Tongue (tissue), 2 donors: ENCODE data around the gene COL6A3. TPM values are rescaled to one million over a fixed set of nuclear protein-coding genes. Genes with fewer than 3 reads are reported as not detected.
A peak's percentile ranks its signal among the peaks of the same experiment; 100 is the strongest.

Experiments
- DNase-seq: peaks from one replicate; pipeline ENCODE4 v3.0.0-alpha.2; 2015
- total RNA-seq: library from RNA; depleted of rRNA; stranded (reverse); fragments of >200 nt; gene quantifications from one replicate; pipeline ENCODE4 v1.2.3, GENCODE V29; 2014

COL6A3 gene
- total RNA-seq, 1 donor from 2014 or later = 661 TPM

GRCh38 chr2:237295889-237296480, 118.0 kb downstream of the COL6A3 start:
- no peak for DNase-seq

- DNase-seq = no peak
These were observed 119.5 kb downstream of the COL6A3 start for GRCh38 chr2:237294460-237294859.

- no peak for DNase-seq
These were observed 120.0 kb downstream of the COL6A3 start for GRCh38 chr2:237293978-237294377.

- peak; percentile 99 for DNase-seq
These were observed 122.7 kb downstream of the COL6A3 start for GRCh38 chr2:237291138-237291792.

- DNase-seq = peak; percentile 50
These were observed 123.7 kb downstream of the COL6A3 start for GRCh38 chr2:237290261-237290660.

- DNase-seq = no peak
These were observed 124.8 kb downstream of the COL6A3 start for GRCh38 chr2:237289139-237289538.

- no peak for DNase-seq
These were observed 126.1 kb downstream of the COL6A3 start for GRCh38 chr2:237287872-237288271.

- no peak for DNase-seq
These were observed 130.6 kb downstream of the COL6A3 start for GRCh38 chr2:237283131-237283928.

- no peak for DNase-seq
These were observed 131.3 kb downstream of the COL6A3 start for GRCh38 chr2:237282568-237283128.

- peak; percentile 46 for DNase-seq
These were observed 132.1 kb downstream of the COL6A3 start for GRCh38 chr2:237281836-237282306.

GRCh38 chr2:237280939-237281338, 133.0 kb downstream of the COL6A3 start:
- no peak for DNase-seq

GRCh38 chr2:237280229-237280628, 133.7 kb downstream of the COL6A3 start:
- peak; percentile 34 for DNase-seq

GRCh38 chr2:237279012-237279768, 134.8 kb downstream of the COL6A3 start:
- no peak for DNase-seq

- peak; percentile 59 for DNase-seq
These were observed 135.4 kb downstream of the COL6A3 start for GRCh38 chr2:237278568-237278967.

GRCh38 chr2:237276716-237277490, 137.1 kb downstream of the COL6A3 start:
- no peak for DNase-seq

Other genes starting within 250 kb of the COL6A3 start
- gene MLPH, start 73.1 kb upstream of the COL6A3 start, total RNA-seq = 10.3 TPM
- gene PRLH, start 152.4 kb upstream of the COL6A3 start, total RNA-seq = not detected
- gene RAB17, start 176.6 kb upstream of the COL6A3 start, total RNA-seq = 1.0 TPM
- 132 TPM for gene LRRFIP1, start 213.4 kb upstream of the COL6A3 start, total RNA-seq